GM19455 (cell line): ENCODE results near the gene OR4N5.
"Not testable (repeated sequence)": the region's sequence is repeated elsewhere in the genome, so short reads cannot be mapped to it uniquely, and the experiment has no call there.

ENCODE experiments used
- ATAC-seq: cut with Tn5 transposase; IDR thresholded peaks from one replicate; pipeline ENCODE4 v1.9.1; 2021; ENCODE audit not compliant: unreplicated experiment

The OR4N5 gene

DNA sequence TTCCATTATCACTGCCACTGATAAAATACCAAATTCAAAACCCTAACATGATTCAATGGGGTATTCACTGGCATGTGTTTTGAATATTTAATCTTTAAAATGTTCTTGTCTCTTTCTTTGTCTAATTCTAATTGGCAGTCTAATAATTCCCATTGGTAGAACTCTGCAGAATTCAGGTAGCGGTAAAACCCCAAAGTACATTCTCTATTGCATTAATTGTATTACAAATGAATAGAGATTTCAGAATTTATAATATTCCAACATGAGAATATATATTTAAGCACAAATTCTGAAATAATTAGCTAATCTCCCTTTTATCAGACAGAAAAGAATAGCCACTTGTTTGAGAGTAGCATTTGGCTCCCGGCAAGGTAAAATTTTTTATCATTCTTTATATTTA is at the start of gene OR4N5:
TSS of gene OR4N5 (plus strand) at position 301 of the 400 bp plus-strand sequence. CDS start 4,916 bp downstream, outside the sequence.
- no peak for ATAC-seq

GRCh38 chr14:20092050-20092449 is 46.6 kb upstream of the OR4N5 start:
- ATAC-seq: no peak

DNA sequence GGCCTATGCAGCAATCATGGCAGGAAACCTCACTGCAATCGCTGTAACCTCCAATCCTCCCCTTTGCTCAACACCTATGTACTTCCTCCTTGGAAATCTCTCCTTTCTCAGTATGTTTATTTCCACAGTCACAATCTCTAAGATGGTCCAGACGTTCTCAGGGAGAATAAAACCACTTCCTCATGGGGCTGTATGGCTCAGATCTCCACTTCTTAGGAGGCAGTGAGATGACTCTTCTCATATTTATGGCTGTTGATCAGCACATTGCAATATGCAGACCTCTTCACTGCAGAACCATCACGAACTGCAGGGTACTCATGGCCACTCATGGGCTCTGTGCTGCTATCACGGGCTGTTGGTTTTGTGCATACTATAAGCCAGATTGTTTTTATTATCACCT is 45.2 kb upstream of the OR4N5 start:
- no peak for ATAC-seq

GRCh38 chr14:20098926-20099770 is 39.5 kb upstream of the OR4N5 start:
- ATAC-seq: not testable (repeated sequence)

- no peak for ATAC-seq
These were observed 28.2 kb upstream of the OR4N5 start, which contains the start of gene OR4K17 for GRCh38 chr14:20110438-20110837. TSS of gene OR4K17 (plus strand) at chr14:20110739. CDS start at chr14:20117500, 6,761 bp downstream.

GRCh38 chr14:20112321-20112720 is 26.3 kb upstream of the OR4N5 start:
- no peak for ATAC-seq

- ATAC-seq: no peak
These were observed 21.9 kb upstream of the OR4N5 start for GRCh38 chr14:20116748-20117147.

- no peak for ATAC-seq
These were observed 19.8 kb upstream of the OR4N5 start for GRCh38 chr14:20118795-20119194.

DNA sequence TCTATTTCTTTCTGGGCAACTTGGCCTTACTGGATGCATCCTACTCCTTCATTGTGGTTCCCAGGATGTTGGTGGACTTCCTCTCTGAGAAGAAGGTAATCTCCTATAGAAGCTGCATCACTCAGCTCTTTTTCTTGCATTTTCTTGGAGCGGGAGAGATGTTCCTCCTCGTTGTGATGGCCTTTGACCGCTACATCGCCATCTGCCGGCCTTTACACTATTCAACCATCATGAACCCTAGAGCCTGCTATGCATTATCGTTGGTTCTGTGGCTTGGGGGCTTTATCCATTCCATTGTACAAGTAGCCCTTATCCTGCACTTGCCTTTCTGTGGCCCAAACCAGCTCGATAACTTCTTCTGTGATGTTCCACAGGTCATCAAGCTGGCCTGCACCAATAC is 5.3 kb downstream of the OR4N5 start:
- no peak for ATAC-seq

- ATAC-seq: no peak
These were observed 6.2 kb downstream of the OR4N5 start for GRCh38 chr14:20144820-20145219.

GRCh38 chr14:20164462-20164861 is 25.8 kb downstream of the OR4N5 start:
- ATAC-seq: no peak

DNA sequence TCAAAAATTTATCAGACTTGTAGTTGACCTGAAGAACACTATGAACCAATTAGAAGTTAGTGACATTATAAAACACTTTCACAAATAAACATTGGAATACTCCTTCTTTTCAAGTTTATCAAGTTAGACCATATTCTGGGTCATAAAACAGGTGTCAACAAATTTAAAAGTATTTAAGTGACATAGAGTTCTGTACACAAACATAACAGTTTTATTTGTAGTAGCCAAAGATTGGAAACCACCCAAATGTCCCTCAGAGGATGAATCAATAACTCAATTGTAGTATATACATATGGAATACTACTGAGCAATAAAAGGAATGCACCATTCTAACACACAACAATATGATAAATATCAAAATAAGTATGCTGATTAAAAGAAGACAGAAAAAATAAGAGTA is 28.5 kb downstream of the OR4N5 start:
- ATAC-seq: no peak

- not testable (repeated sequence) for ATAC-seq
These were observed 31.2 kb downstream of the OR4N5 start for GRCh38 chr14:20169852-20170251.

DNA sequence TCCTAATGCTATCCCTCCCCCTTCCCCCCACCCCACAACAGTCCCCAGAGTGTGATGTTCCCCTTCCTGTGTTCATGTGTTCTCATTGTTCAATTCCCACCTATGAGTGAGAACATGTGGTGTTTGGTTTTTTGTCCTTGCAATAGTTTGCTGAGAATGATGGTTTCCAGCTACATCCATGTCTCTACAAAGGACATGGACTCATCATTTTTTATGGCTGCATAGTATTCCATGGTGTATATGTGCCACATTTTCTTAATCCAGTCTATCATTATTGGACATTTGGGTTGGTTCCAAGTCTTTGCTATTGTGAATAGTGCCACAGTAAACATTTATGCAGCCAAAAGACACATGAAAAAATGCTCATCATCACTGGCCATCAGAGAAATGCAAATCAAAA is 35.6 kb downstream of the OR4N5 start:
- not testable (repeated sequence) for ATAC-seq

DNA sequence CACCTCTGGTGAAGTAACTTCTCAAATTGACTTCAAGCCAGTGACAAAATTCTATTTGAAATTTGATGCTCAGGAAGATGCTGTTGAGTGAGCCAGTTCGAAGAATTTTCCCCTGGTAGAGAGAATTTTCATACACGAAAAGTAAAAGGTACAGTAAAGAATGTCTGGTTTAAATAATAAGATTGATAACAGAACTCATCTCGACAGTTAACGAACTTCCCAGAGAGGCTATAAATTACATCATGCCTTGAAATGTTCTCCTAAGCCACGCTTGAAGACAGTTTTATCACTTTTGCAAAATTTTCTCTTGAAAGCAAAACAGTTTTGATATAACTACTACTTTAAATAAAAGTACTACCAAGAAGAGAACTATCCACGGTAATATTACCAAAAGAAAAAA is 37.7 kb downstream of the OR4N5 start:
- ATAC-seq: no peak

DNA sequence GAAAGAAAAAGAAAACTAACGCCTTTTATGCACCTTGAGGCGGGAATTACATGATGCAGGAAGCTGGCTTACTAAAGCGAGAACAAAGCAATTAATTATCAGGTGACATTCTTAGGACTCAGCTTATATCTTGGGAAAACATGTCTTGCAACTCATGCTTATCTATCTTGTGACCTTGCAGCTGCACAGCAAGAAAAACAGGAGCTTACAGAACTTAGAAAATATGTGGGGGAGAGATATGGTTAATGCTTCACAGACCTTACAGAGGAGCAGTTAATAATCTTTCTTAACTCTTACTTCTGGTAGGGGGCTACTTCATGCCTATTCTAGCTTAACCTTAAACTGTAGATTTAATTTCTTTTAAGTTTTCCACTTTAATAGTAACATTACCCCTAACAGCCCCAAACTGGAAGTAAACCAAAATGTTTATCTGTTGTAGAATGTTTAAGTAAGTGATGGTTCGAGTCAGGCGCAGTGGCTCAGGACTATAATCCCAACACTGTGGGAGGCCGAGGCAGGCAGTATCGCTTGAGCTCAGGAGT is 38.9 kb downstream of the OR4N5 start:
- ATAC-seq: no peak

DNA sequence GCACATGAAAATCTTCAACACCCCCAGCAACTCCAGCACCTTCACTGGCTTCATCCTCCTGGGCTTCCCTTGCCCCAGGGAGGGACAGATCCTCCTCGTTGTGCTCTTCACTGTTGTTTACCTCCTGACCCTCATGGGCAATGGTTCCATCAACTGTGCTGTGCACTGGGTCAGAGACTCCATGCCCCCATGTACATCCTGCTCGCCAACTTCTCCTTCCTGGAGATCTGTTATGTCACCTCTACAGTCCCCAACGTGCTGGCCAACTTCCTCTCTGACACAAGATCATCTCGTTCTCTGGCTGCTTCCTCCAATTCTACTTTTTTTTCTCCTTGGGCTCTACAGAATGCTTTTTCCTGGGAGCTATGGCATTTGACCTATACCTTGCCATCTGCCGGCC is 40.6 kb downstream of the OR4N5 start:
- no peak for ATAC-seq

DNA sequence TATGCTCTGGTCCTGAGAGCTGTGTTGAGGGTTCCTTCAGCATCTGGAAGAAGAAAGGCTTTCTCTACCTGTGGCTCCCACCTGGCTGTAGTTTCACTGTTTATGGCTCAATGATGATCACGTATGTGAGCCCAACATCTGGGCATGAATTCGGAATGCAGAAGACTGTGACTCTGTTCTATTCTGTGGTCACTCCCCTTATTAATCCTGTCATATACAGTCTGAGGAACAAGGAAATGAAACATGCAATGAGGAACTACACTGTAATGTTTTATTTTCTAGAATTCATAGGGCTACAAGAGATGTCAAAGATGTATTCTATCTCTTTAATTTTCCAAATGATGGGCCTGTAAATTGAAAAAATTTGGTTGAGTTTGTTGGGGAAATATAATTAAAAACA is 41.3 kb downstream of the OR4N5 start:
- no peak for ATAC-seq

DNA sequence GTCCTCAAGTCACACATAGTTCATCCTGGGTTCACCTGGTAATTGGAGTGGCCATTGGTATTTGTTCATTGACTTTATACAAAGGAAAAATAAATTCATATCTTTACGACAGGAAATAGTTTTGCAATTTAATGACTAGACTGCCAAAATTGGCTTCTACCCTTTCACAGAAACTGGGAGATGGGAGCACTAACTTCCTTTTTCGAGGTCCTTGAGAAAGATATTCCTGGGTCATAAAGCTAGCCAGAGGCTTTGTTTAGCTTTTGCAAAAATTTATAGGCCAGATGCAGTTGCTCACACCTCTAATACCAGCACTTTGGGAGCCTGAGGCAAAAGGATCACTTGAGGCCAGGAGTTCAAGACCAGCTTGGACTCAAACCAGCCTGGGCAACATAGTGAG is 41.9 kb downstream of the OR4N5 start:
- no peak for ATAC-seq

DNA sequence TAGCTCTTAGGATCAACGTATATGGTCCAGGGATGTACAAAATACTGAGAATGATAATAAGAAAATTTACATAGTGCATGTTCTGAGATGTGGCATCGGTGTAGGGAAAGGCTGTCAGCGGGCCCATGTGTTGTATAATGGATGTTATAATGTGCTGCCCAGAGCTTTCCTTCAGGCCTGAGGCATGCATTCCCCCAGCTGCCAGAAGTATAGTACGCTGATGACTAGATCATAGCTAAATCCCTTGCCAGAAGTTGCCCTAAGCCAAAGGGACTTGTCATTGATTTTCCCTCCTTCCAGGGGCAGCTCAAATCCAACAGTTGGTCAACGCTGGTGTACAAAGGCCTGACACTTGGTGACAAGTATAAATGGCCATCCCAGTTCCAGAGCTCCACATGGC is 45.6 kb downstream of the OR4N5 start:
- ATAC-seq: no peak

GRCh38 chr14:20190596-20190995 is 52.0 kb downstream of the OR4N5 start, which contains the start of gene OR11G2:
TSS of gene OR11G2 (plus strand) at chr14:20190896. CDS start at chr14:20197438, 6,542 bp downstream.
- no peak for ATAC-seq

DNA sequence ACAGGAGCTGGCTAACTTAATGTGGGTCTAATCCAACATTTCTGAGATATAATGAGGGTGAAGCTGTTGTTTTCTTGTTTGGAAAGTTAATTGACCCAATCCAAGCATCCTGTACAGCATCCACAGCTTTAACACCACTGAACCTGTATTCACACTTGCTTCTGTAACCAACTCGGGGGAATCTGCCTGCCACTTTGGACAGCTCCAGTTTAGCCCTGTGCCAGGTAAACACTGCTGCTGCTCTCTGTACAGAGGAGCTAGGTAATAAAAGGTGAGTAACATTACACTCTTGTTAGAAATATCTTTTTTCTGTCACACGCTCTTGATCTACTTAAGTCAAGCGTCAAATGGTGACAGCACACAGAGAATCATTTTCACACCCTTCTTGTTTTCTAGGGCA is 52.8 kb downstream of the OR4N5 start:
- ATAC-seq: no peak
